ENCODE measurements around the gene MBP. TPM values are rescaled to one million over a fixed set of nuclear protein-coding genes. Genes with fewer than 3 reads are reported as not detected.

Gene MBP
- total RNA-seq, 2 experiments from 2014 or later = 13.5 to 28.9 TPM

DNA sequence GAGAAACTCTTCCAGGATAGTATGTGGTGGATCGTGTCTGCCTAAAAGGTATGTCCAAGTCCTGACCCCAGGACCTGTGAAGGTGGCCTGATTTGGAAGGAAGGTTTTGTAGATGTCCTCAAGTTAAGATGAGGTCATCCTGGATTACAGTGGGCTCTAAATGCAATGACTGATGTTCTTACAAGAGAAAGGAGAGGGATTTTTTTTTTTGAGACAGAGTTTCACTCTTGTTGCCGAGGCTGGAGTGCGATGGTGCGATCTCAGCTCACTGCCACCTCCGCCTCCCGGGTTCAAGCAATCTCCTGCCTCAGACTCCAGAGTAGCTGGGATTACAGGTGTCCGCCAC, 19.9 kb downstream of the MBP start:
- CTCF ChIA-PET (ENCODE audit: unreplicated experiment) = no interaction called here

GRCh38 chr18:77111951-77112746, 20.4 kb downstream of the MBP start:
- Histone ChIP-seq H3K4me3 (ENCODE audit: low read depth, low read length, poor library complexity, severe bottlenecking) (no peak overlapping the region), H3K27ac (ENCODE audit: low read depth, low read length, poor library complexity, severe bottlenecking) (no peak overlapping the region), H3K4me2 (ENCODE audit: low read length) (no peak overlapping the region), H3K9me2 (ENCODE audit: insufficient read depth, low read length) (no peaks in the 10 kb centered on the region), H4K20me1 (ENCODE audit: insufficient read depth, low read length) (no peaks in the 10 kb centered on the region), H3K9me3 (ENCODE audit: low read length) (no peaks in the 10 kb centered on the region), H3K36me3 (ENCODE audit: insufficient read depth, low read length) (peaks cover 12% of the 10 kb centered on the region), H3K79me2 (ENCODE audit: insufficient read depth, low read depth, low read length) (no peaks in the 10 kb centered on the region), H2AFZ (ENCODE audit: low read length) (no peak overlapping the region), H3K4me1 (ENCODE audit: insufficient read depth, low read length, poor library complexity, severe bottlenecking) (peaks cover 25% of the 10 kb centered on the region)
- BruUV-seq (replicated peaks) = no TSS peak
- DNase-seq (ENCODE audit: low spot score) = no peak
- TF ChIP-seq EZH2phosphoT487 (IDR thresholded peaks at IDR 0.05; ENCODE audit: borderline replicate concordance, low read depth, low read length) = no peak
- TF ChIP-seq, protein P1, sequence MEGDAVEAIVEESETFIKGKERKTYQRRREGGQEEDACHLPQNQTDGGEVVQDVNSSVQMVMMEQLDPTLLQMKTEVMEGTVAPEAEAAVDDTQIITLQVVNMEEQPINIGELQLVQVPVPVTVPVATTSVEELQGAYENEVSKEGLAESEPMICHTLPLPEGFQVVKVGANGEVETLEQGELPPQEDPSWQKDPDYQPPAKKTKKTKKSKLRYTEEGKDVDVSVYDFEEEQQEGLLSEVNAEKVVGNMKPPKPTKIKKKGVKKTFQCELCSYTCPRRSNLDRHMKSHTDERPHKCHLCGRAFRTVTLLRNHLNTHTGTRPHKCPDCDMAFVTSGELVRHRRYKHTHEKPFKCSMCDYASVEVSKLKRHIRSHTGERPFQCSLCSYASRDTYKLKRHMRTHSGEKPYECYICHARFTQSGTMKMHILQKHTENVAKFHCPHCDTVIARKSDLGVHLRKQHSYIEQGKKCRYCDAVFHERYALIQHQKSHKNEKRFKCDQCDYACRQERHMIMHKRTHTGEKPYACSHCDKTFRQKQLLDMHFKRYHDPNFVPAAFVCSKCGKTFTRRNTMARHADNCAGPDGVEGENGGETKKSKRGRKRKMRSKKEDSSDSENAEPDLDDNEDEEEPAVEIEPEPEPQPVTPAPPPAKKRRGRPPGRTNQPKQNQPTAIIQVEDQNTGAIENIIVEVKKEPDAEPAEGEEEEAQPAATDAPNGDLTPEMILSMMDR (conservative IDR thresholded peaks at IDR 0.05; ENCODE audit: low read length) = no peak
- CTCF ChIA-PET (ENCODE audit: unreplicated experiment) = no interaction called here
- intact Hi-C loops (cut with micrococcal nuclease; ENCODE audit: unreplicated experiment) = no loop called here
- POLR2A ChIA-PET = no interaction called here

More for the DNA sequence above, 19.9 kb downstream of the MBP start:
- Histone ChIP-seq H3K9me2 (ENCODE audit: insufficient read depth, low read length) (no peaks in the 10 kb centered on the region), H3K79me2 (ENCODE audit: insufficient read depth, low read depth, low read length) (no peaks in the 10 kb centered on the region), H3K9me3 (ENCODE audit: low read length) (no peaks in the 10 kb centered on the region), H3K36me3 (ENCODE audit: insufficient read depth, low read length) (peaks cover 15% of the 10 kb centered on the region), H3K27ac (ENCODE audit: low read depth, low read length, poor library complexity, severe bottlenecking) (no peak overlapping the region), H3K4me2 (ENCODE audit: low read length) (no peak overlapping the region), H2AFZ (ENCODE audit: low read length) (no peak overlapping the region), H3K4me1 (ENCODE audit: insufficient read depth, low read length, poor library complexity, severe bottlenecking) (peaks cover 20% of the 10 kb centered on the region), H4K20me1 (ENCODE audit: insufficient read depth, low read length) (no peaks in the 10 kb centered on the region), H3K4me3 (ENCODE audit: low read depth, low read length, poor library complexity, severe bottlenecking) (no peak overlapping the region)
- no peak for DNase-seq (ENCODE audit: low spot score)
- intact Hi-C loops (cut with micrococcal nuclease; ENCODE audit: unreplicated experiment) = no loop called here
- POLR2A ChIA-PET = no interaction called here
- BruUV-seq (replicated peaks) = no TSS peak
- TF ChIP-seq, protein P1 (conservative IDR thresholded peaks at IDR 0.05; ENCODE audit: low read length) = no peak
- no peak for TF ChIP-seq EZH2phosphoT487 (IDR thresholded peaks at IDR 0.05; ENCODE audit: borderline replicate concordance, low read depth, low read length)

GRCh38 chr18:77111449-77111848, 21.1 kb downstream of the MBP start:
- Histone ChIP-seq H4K20me1 (ENCODE audit: insufficient read depth, low read length) (no peaks in the 10 kb centered on the region), H2AFZ (ENCODE audit: low read length) (no peak overlapping the region), H3K4me3 (ENCODE audit: low read depth, low read length, poor library complexity, severe bottlenecking) (no peak overlapping the region), H3K27ac (ENCODE audit: low read depth, low read length, poor library complexity, severe bottlenecking) (no peak overlapping the region), H3K4me1 (ENCODE audit: insufficient read depth, low read length, poor library complexity, severe bottlenecking) (peaks cover 29% of the 10 kb centered on the region), H3K79me2 (ENCODE audit: insufficient read depth, low read depth, low read length) (no peaks in the 10 kb centered on the region), H3K36me3 (ENCODE audit: insufficient read depth, low read length) (peaks cover 5% of the 10 kb centered on the region), H3K9me2 (ENCODE audit: insufficient read depth, low read length) (no peaks in the 10 kb centered on the region), H3K9me3 (ENCODE audit: low read length) (no peaks in the 10 kb centered on the region), H3K4me2 (ENCODE audit: low read length) (no peak overlapping the region)
- BruUV-seq (replicated peaks) = no TSS peak
- ChIA-PET POLR2A (no interaction called here), CTCF (ENCODE audit: unreplicated experiment) (no interaction called here)
- DNase-seq (ENCODE audit: low spot score) = no peak
- intact Hi-C loops (cut with micrococcal nuclease; ENCODE audit: unreplicated experiment) = no loop called here
- TF ChIP-seq, protein P1 (conservative IDR thresholded peaks at IDR 0.05; ENCODE audit: low read length) = no peak
- TF ChIP-seq EZH2phosphoT487 (IDR thresholded peaks at IDR 0.05; ENCODE audit: borderline replicate concordance, low read depth, low read length) = no peak

All from OCI-LY7 (cell line).